PFSK-1 (cell line): Measurements from ENCODE around the gene FRMD4A.

Source experiments
- FOXP2 ChIP-seq: optimal IDR thresholded peaks from 2 replicates; pipeline ENCODE3; 2011; ENCODE audit warnings: borderline replicate concordance, control low read depth, inconsistent platforms; ENCODE audit not compliant: insufficient read depth; ENCODE audit errors: extremely low read length, extremely low read depth
- POLR2AphosphoS5 ChIP-seq: IDR thresholded peaks from 2 replicates; pipeline ENCODE4 v1.6.1; 2012; ENCODE audit warnings: low read depth, mild to moderate bottlenecking, control low read depth, low read length, moderate library complexity
- REST ChIP-seq, 2 experiments: IDR thresholded peaks; 2 replicates each; pipeline versions ENCODE4 v1.6.1 to v1.8.0; 2011 to 2012; ENCODE audit warnings: low read depth in 2 of 2, low read length in 2 of 2, control low read depth in 1 of 2, inconsistent platforms in 1 of 2, mild to moderate bottlenecking in 1 of 2, moderate library complexity in 1 of 2; ENCODE audit not compliant: insufficient read depth in 1 of 2
- SIN3A ChIP-seq: IDR thresholded peaks from 2 replicates; pipeline ENCODE4 v1.6.1; 2012; ENCODE audit warnings: mild to moderate bottlenecking, low read length, moderate library complexity, borderline replicate concordance; ENCODE audit not compliant: insufficient read depth
- TAF1 ChIP-seq: IDR thresholded peaks from 2 replicates; pipeline ENCODE4 v1.6.1; 2012; ENCODE audit warnings: low read length, control low read depth, borderline replicate concordance; ENCODE audit not compliant: insufficient read depth

- TF ChIP-seq POLR2AphosphoS5 (no peak), REST (IDR thresholded peaks at IDR 0.05; ENCODE audit: insufficient read depth in 1 of 2, low read depth in 2 of 2, low read length in 2 of 2) (no peak), SIN3A (no peak), FOXP2 (no peak), TAF1 (no peak)
Observed at GRCh38 chr10:13784067-13784466, 546.7 kb downstream of the FRMD4A start.
